Measurements from ENCODE around the gene ENTPD2. TPM values are rescaled to one million over a fixed set of nuclear protein-coding genes. Genes with fewer than 3 reads are reported as not detected.
"Not testable (repeated sequence)": the region's sequence is repeated elsewhere in the genome, so short reads cannot be mapped to it uniquely, and the experiment has no call there.

Gene ENTPD2
- total RNA-seq, 1 donor from 2014 or later = 1.9 TPM

GRCh38 chr9:137067860-137068538 is 14.1 kb upstream of the ENTPD2 start:
- peak; percentile 85 for DNase-seq
- intact Hi-C loops (cut with DNase I) = no loop called here
- peak; percentile 48 for ATAC-seq (ENCODE audit: poor library complexity)

- intact Hi-C loops (cut with DNase I) = no loop called here
- no peak for ATAC-seq (ENCODE audit: poor library complexity)
- no peak for DNase-seq
Observed at GRCh38 chr9:137066096-137066861, 12.4 kb upstream of the ENTPD2 start.

GRCh38 chr9:137065336-137065967 is 11.6 kb upstream of the ENTPD2 start:
- DNase-seq (no peak), ATAC-seq (ENCODE audit: poor library complexity) (no peak)
- intact Hi-C loops (cut with DNase I) = no loop called here

GRCh38 chr9:137064880-137065164 is 11.0 kb upstream of the ENTPD2 start:
- ATAC-seq (ENCODE audit: poor library complexity) = no peak
- DNase-seq = no peak
- intact Hi-C loops (cut with DNase I) = no loop called here

DNA sequence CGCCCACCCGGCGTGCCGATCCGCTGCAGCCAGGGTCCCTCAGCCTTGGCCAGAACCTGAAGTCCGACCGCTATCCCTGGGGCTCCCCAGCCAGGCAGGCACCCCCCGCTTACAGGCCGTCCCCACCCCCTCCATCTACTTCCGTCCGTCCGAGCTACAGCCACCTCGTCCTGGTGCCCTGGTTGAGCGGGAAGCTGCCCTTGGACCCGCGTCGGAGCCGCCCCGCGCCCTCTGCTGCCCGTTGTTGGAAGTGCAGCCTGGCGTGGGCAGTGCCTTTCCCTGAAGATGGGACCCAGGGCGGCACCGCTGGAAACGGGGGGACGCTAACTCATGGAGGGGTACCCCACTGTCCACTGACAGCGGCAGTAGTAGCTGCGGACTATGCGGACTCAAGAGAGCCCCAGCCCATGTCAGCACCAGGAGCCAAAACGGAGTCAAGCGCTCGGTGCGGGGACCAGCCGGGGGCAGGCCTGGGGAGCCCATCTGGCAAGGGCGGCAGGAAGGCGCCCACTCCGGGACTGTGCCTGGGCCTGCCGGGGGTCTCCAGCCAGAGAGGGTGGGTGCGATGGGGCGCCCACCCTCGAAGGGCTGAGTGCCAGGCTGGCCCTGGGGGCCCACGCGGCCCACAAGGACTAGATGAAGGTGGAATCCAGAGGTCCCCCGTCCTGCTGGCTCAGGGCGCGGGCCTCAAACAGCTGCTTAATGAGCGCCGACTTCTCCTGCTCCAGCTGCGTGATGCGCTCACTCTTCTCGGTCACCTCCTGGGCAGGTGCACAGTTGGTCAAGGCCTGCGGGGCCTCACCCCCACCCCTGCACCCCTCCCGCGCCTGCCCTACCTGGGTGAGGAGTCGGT is 10.4 kb upstream of the ENTPD2 start:
- peak; percentile 85 for ATAC-seq (ENCODE audit: poor library complexity)
- peak; percentile 88 for DNase-seq
- intact Hi-C loops (cut with DNase I) = no loop called here

- ATAC-seq (ENCODE audit: poor library complexity) (no peak), DNase-seq (no peak)
- intact Hi-C loops (cut with DNase I) = no loop called here
Observed at GRCh38 chr9:137063311-137064026, 9.6 kb upstream of the ENTPD2 start.

DNA sequence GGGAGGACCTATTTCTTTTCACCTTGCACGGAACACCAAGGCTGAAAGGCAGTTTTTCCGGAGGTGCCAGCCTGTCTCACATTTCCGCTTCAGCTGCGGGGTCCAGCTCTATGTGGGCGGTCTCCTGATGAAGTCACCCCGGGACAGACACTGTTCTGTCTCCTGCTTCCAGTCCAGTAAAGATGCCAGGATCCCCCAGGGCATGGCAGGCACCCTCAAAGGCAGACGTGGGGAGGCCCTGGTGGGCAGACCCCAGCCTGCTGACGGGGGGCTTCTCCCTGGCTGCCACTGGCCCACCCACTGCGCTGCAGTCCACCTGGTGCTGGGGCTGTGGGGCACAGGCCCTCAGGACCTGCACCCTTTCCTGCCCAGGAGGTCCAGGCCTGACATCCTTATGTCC is 8.9 kb upstream of the ENTPD2 start:
- intact Hi-C loops (cut with DNase I); ATAC-seq (ENCODE audit: poor library complexity); DNase-seq: not testable (repeated sequence)

GRCh38 chr9:137062384-137062783 is 8.5 kb upstream of the ENTPD2 start:
- ATAC-seq (ENCODE audit: poor library complexity) = no peak
- intact Hi-C loops (cut with DNase I) = no loop called here
- no peak for DNase-seq

- DNase-seq (no peak), ATAC-seq (ENCODE audit: poor library complexity) (no peak)
- intact Hi-C loops (cut with DNase I) = no loop called here
Observed at GRCh38 chr9:137058521-137059234, 4.8 kb upstream of the ENTPD2 start.

- intact Hi-C loops (cut with DNase I) = no loop called here
- DNase-seq (no peak), ATAC-seq (ENCODE audit: poor library complexity) (no peak)
Observed at GRCh38 chr9:137057545-137057944, 3.7 kb upstream of the ENTPD2 start.

DNA sequence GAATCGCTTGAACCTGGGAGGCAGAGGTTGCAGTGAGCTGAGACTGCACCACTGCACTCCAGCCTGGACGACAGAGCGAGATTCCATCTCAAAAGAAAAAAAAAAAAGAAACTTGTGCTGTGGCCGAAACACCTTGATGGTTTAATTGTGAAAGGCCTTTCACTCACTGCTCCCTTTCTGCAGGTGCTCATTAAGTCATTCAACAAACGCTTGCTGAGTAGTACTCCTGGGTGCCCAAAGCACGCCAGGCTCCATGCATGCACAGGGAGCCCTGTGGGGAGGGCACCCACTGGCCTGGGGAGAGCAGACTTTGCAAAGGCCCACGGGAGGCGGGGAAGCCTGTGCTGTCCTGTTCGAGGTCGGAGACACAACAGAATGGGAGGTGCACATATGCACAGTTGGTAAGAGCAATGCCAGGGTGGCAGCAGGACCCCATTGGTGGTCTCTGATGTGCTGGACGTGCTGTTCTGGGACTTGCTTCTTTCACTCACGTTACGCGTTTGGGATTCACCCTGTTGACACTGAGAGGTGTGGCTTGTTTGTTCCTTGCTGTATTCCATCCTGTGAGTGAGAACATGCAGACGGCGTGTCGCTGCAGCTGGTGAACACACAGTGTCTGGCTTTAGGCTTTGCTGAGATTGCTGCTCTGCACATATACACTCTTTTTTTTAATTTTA is 3.0 kb upstream of the ENTPD2 start:
- no peak for DNase-seq
- intact Hi-C loops (cut with DNase I) = no loop called here

DNA sequence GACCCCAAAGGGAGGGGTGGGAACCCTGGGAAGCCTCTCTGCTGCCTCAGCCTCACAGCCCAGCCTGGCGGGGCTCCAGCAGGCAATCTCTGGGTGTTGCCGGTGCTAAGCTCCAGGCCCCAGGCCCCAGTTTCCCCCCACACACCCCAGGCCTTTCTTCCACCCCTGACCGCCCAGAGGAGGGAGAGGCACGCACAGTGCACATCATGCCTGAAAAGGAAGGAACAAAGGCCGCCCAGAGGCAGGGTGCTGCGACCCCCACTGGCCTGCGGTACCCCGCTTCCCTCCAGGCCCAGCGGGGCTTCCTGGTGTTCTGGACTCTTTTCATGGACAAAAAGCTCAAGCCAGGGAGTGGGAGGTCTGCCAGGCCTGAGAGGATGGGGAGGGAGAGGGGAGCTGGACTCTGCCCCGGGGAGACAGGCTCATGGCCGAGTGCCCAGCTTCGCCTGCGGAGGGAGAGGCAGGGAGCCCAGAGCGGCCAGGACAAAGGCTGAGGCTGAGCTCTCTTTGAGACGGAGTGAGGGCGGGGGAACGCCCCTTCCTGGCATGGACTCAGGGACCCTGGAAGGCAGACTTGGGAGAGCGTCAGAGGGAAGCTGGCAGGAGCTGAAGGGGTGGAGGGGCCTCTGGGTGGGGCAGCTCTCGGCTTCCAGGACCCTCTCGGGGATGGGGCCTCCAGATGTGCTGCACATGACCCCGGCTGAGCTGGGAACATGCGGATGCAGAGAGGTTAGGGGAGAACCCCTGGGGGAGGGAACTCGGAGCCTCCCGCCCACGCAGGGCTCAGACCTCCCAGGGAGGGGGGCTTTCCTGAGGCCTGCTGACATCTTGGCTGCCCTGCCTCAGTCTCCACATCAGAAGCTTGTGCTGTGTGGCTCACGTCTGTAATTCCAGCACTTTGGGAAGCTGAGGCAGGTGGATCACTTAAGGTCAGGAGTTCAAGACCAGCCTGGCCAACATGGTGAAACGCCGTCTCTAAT is 1.8 kb upstream of the ENTPD2 start:
- intact Hi-C loops (cut with DNase I) = no loop called here
- peak; percentile 97 for DNase-seq

More for the DNA sequence above, 3.0 kb upstream of the ENTPD2 start:
- no peak for ATAC-seq (ENCODE audit: poor library complexity)

DNA sequence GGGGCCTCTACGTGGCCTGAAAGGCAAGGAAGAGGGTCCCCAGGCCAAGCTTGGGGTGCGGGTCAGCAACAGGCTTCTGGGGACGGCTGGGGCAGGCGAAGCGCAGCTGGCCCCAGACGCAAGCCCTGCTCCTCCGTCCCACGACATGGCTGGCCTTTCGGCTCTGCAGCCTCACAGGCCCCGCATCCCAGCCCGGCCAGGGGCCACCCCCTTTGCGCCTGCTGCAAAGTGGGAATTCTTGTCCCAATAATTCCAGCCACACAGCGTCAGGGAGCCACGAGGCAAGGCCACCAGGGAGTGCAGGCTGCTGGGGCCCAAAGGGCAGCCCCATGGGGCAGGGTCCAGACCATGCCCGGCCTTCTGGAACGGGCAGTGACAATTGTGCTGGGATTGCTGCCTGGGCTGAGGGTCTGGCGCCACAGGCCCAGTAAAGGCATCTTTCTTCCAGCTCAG is 1.1 kb upstream of the ENTPD2 start:
- intact Hi-C loops (cut with DNase I) = no loop called here
- ATAC-seq (ENCODE audit: poor library complexity) (peak; percentile 15), DNase-seq (peak; percentile 52)

More for the DNA sequence above, 1.8 kb upstream of the ENTPD2 start:
- ATAC-seq (ENCODE audit: poor library complexity) = peak; percentile 94

DNA sequence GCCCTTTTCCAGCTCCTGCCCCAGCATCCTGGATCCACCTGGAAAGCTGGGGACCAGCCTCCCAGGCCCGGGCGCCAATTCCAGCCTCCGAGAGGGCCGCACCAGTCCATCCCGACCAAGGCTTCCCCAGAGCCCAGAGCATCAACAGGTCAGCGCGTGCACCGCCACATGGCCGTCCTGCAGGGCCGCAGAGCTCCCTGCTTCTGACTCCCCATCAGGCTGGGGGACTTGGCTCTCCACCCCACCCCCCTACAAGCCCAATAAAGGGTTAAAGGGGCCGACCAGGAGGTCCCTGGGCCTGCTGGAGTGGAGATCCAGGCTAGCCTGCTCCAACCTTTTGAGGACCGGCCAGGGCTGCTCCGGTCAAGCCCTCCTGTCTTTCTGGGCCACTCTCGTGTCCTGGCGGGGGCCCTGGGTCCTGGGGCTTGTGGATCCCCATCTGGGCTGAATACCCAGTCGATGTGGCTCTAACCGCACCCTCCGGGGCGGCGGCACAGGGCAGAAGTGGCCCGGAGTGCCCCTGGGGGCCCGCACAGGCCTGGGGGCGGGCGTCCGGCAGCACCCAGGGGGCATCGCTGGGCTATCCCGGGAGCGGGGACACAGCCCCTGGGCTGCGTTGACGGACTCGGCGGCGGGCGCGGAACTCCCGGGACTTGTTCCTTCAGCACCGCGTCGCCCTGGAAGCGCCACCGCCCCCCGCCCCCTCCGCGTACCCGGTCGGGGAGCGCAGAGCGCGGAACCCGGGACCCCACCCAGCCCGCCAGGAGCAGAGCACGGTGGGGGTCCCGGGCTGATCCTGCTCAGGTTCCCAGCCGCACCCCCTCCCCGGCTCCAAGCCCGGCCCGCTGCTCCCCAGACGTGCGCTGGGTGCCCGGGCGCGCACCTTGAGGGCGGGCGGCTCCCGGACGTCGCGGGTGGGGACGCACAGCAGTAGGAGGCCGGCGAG is 590 bp downstream of the ENTPD2 start:
- no peak for ATAC-seq (ENCODE audit: poor library complexity)
- DNase-seq = peak; percentile 41
- intact Hi-C loops (cut with DNase I) = no loop called here

- intact Hi-C loops (cut with DNase I) = no loop called here
- ATAC-seq (ENCODE audit: poor library complexity) (no peak), DNase-seq (no peak)
Observed at GRCh38 chr9:137052293-137052692, 1.6 kb downstream of the ENTPD2 start.
